CD14-positive monocyte (primary cell): Measurements from ENCODE around the gene HDAC4. TPM values are rescaled to one million over a fixed set of nuclear protein-coding genes. Genes with fewer than 3 reads are reported as not detected.

Experiments
- DNase-seq, 3 donors: peaks; one replicate each; pipeline ENCODE4 v3.0.0-alpha.2; 2011 to 2022
- H2AFZ ChIP-seq: 2 replicates; pipeline ENCODE4 v1.6.0; 2012; ENCODE audit warnings: mild to moderate bottlenecking, low read depth, low read length, inconsistent platforms; ENCODE audit not compliant: insufficient read depth, poor library complexity, severe bottlenecking
- H3K27ac ChIP-seq, 2 donors: 1 replicate in 1 of 2; 2 replicates in 1 of 2; pipeline ENCODE4 v1.5.1; 2012 to 2013; ENCODE audit warnings: low read length in 2 of 2, control low read depth in 1 of 2, inconsistent platforms in 1 of 2, low read depth in 1 of 2, mild to moderate bottlenecking in 1 of 2
- H3K27me3 ChIP-seq, 2 donors: one replicate each; pipeline versions ENCODE4 v1.6.0 to v1.6.1; 2011 to 2013; ENCODE audit warnings: low read length in 2 of 2; ENCODE audit not compliant: control insufficient read depth in 2 of 2, insufficient read depth in 2 of 2
- H3K36me3 ChIP-seq, 2 donors: replicated peaks in 1 of 2; 1 replicate in 1 of 2; 2 replicates in 1 of 2; pipeline versions ENCODE4 v1.5.1 to v1.6.1; 2012 to 2013; ENCODE audit warnings: low read length in 2 of 2, control low read depth in 1 of 2, inconsistent platforms in 1 of 2, mild to moderate bottlenecking in 1 of 2; ENCODE audit not compliant: insufficient read depth in 2 of 2, control insufficient read depth in 1 of 2
- H3K4me1 ChIP-seq, 2 donors: 1 replicate in 1 of 2; 2 replicates in 1 of 2; pipeline versions ENCODE4 v1.5.1 to v1.6.1; 2012 to 2013; ENCODE audit warnings: low read length in 2 of 2, control low read depth in 1 of 2, inconsistent platforms in 1 of 2, mild to moderate bottlenecking in 1 of 2, moderate library complexity in 1 of 2; ENCODE audit not compliant: insufficient read depth in 2 of 2, control insufficient read depth in 1 of 2
- H3K4me2 ChIP-seq: replicated peaks from 2 replicates; pipeline ENCODE3; 2012; ENCODE audit warnings: low read length, moderate library complexity, mild to moderate bottlenecking; ENCODE audit not compliant: poor library complexity, severe bottlenecking; ENCODE audit errors: extremely low read depth
- H3K4me3 ChIP-seq, 3 experiments: fragments of 200-600 bp in 1 of 3; sonication (generic) in 1 of 3; replicated peaks in 1 of 3; 1 replicate in 2 of 3; 2 replicates in 1 of 3; pipeline ENCODE4 v1.5.1; 2011 to 2013; ENCODE audit warnings: low read length in 3 of 3, mild to moderate bottlenecking in 3 of 3, control low read depth in 2 of 3, low read depth in 2 of 3, inconsistent platforms in 1 of 3, moderate library complexity in 1 of 3
- H3K79me2 ChIP-seq: 2 replicates; pipeline ENCODE4 v1.6.0; 2012; ENCODE audit warnings: mild to moderate bottlenecking, control low read depth, inconsistent platforms, low read length, moderate library complexity; ENCODE audit not compliant: insufficient read depth
- H3K9ac ChIP-seq: 2 replicates; pipeline ENCODE4 v1.6.0; 2017; ENCODE audit warnings: low read length, mild to moderate bottlenecking; ENCODE audit not compliant: insufficient read depth, poor library complexity, severe bottlenecking
- H3K9me3 ChIP-seq, 2 donors: replicated peaks in 1 of 2; 1 replicate in 1 of 2; 2 replicates in 1 of 2; pipeline versions ENCODE4 v1.5.1 to v1.6.1; 2012 to 2013; ENCODE audit warnings: low read length in 2 of 2, control low read depth in 1 of 2; ENCODE audit not compliant: control insufficient read depth in 1 of 2, insufficient read depth in 1 of 2
- H4K20me1 ChIP-seq: 2 replicates; pipeline ENCODE4 v1.6.0; 2012; ENCODE audit warnings: mild to moderate bottlenecking, low read length, control low read depth, moderate library complexity; ENCODE audit not compliant: insufficient read depth
- H3K27ac Mint-ChIP-seq, 7 donors: one replicate each; pipeline ENCODE4 v1.8.0; 2020; ENCODE audit warnings: mild to moderate bottlenecking in 7 of 7, mixed read lengths in 7 of 7, moderate library complexity in 6 of 7, inconsistent platforms in 2 of 7
- H3K27me3 Mint-ChIP-seq, 3 donors: one replicate each; pipeline ENCODE4 v1.8.0; 2021 to 2022; ENCODE audit warnings: low read depth in 3 of 3, mild to moderate bottlenecking in 3 of 3, mixed read lengths in 3 of 3, moderate library complexity in 3 of 3, inconsistent platforms in 1 of 3
- H3K36me3 Mint-ChIP-seq, 2 donors: one replicate each; pipeline ENCODE4 v1.8.0; 2020; ENCODE audit warnings: mixed read lengths in 2 of 2, inconsistent platforms in 1 of 2, mild to moderate bottlenecking in 1 of 2
- H3K4me1 Mint-ChIP-seq: one replicate; pipeline ENCODE4 v1.8.0; 2020; ENCODE audit warnings: mild to moderate bottlenecking, mixed read lengths
- H3K4me3 Mint-ChIP-seq, 2 donors: one replicate each; pipeline ENCODE4 v1.8.0; 2020; ENCODE audit warnings: mild to moderate bottlenecking in 2 of 2, mixed read lengths in 2 of 2, moderate library complexity in 1 of 2
- H3K9me3 Mint-ChIP-seq, 7 donors: one replicate each; pipeline ENCODE4 v1.8.0; 2020 to 2022; ENCODE audit warnings: mixed read lengths in 7 of 7, mild to moderate bottlenecking in 6 of 7, moderate library complexity in 6 of 7, inconsistent platforms in 2 of 7
- CTCF ChIP-seq: fragments of 200-600 bp; IDR thresholded peaks from one replicate; pipeline ENCODE4 v1.8.0; 2022; ENCODE audit warnings: antibody characterized with exemption, mild to moderate bottlenecking
- WGBS: methylation state at CpG from one replicate; pipeline ENCODE4 v1.1.5; 2013; ENCODE audit warnings: missing lambda C conversion rate; ENCODE audit not compliant: insufficient coverage; 5-methylcytosine and 5-hydroxymethylcytosine counted together
- intact Hi-C, 2 donors: fragments of 100-400 bp; cut with micrococcal nuclease; formaldehyde crosslinking; loops; one replicate each; pipeline versions ENCODE4 v1.15.0 to v1.15.1; 2023
- polyA plus RNA-seq, 3 donors: library from polyadenylated mRNA; depleted of rRNA in 1 of 3; unstranded in 2 of 3; stranded (reverse) in 1 of 3; fragments of 300-500 nt in 2 of 3; fragments of >200 nt in 1 of 3; fragmentation: Illumina TruSeq in 2 of 3; gene quantifications; 1 replicate in 2 of 3; 2 replicates in 1 of 3; pipeline ENCODE4 v1.2.3, GENCODE V29; 2012 to 2021

The HDAC4 gene
- polyA plus RNA-seq, 3 donors = 3.3 to 23.0 (median 4.5) TPM

- intact Hi-C loops = no loop called here
- H3K9ac ChIP-seq = no peak overlapping the region
- no peaks in the 10 kb centered on the region for H4K20me1 ChIP-seq
- H3K4me1 Mint-ChIP-seq = no peaks in the 10 kb centered on the region
- WGBS = 87% methylated on average over 11 of the region's 19 CpGs
- no peaks in the 10 kb centered on the region for H3K36me3 Mint-ChIP-seq
- TF ChIP-seq CTCF = no peak
- peak overlapping the region in 1 of 7 donors; percentile 20 for H3K27ac Mint-ChIP-seq
- H3K4me3 Mint-ChIP-seq = no peak overlapping the region
- no peaks in the 10 kb centered on the region for H3K36me3 ChIP-seq
- no peaks in the 10 kb centered on the region for H3K4me1 ChIP-seq
- no peaks in the 10 kb centered on the region for H3K27me3 ChIP-seq
- no peaks in the 10 kb centered on the region for H3K79me2 ChIP-seq
- no peak overlapping the region for H2AFZ ChIP-seq
- no peak overlapping the region for H3K4me3 ChIP-seq
- peaks cover 4 to 25% (median 8%) of the 10 kb centered on the region in 3 donors for H3K27me3 Mint-ChIP-seq
- no peak overlapping the region for H3K27ac ChIP-seq
- H3K9me3 Mint-ChIP-seq = peaks cover 6 to 21% (median 13%) of the 10 kb centered on the region in 7 donors
- H3K4me2 ChIP-seq = no peak overlapping the region
- no peak for DNase-seq
- H3K9me3 ChIP-seq = peaks cover 0 to 14% of the 10 kb centered on the region in 2 donors
These were observed 396.4 kb downstream of the HDAC4 start for GRCh38 chr2:239004274-239005015.

GRCh38 chr2:239003624-239004273 is 397.1 kb downstream of the HDAC4 start:
- peaks cover 0 to 14% of the 10 kb centered on the region in 2 donors for H3K9me3 ChIP-seq
- no peaks in the 10 kb centered on the region for H3K4me1 ChIP-seq
- H3K27ac ChIP-seq = no peak overlapping the region
- Mint-ChIP-seq H3K9me3 (peaks cover 6 to 24% (median 13%) of the 10 kb centered on the region in 7 donors), H3K4me1 (no peaks in the 10 kb centered on the region), H3K36me3 (no peaks in the 10 kb centered on the region), H3K4me3 (no peak overlapping the region), H3K27me3 (peaks cover 4 to 24% (median 6%) of the 10 kb centered on the region in 3 donors), H3K27ac (peak overlapping the region in 1 of 7 donors; percentile 20)
- no peak overlapping the region for H3K9ac ChIP-seq
- H3K79me2 ChIP-seq = no peaks in the 10 kb centered on the region
- 92% methylated on average over 13 of the region's 25 CpGs for WGBS
- no peaks in the 10 kb centered on the region for H4K20me1 ChIP-seq
- DNase-seq = no peak
- no peak overlapping the region for H3K4me2 ChIP-seq
- H3K27me3 ChIP-seq = no peaks in the 10 kb centered on the region
- H3K36me3 ChIP-seq = no peaks in the 10 kb centered on the region
- no peak for TF ChIP-seq CTCF
- no peak overlapping the region for H3K4me3 ChIP-seq
- no peak overlapping the region for H2AFZ ChIP-seq
- intact Hi-C loops = no loop called here
